GM21723 (cell line): Measurements from ENCODE around the gene DEFB124.
"Not testable (repeated sequence)": the region's sequence is repeated elsewhere in the genome, so short reads cannot be mapped to it uniquely, and the experiment has no call there.

Source experiments
- ATAC-seq: cut with Tn5 transposase; IDR thresholded peaks from one replicate; pipeline ENCODE4 v1.9.1; 2021; ENCODE audit warnings: mild to moderate bottlenecking, moderate library complexity; ENCODE audit not compliant: unreplicated experiment

Gene DEFB124, protein sequence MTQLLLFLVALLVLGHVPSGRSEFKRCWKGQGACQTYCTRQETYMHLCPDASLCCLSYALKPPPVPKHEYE

DNA sequence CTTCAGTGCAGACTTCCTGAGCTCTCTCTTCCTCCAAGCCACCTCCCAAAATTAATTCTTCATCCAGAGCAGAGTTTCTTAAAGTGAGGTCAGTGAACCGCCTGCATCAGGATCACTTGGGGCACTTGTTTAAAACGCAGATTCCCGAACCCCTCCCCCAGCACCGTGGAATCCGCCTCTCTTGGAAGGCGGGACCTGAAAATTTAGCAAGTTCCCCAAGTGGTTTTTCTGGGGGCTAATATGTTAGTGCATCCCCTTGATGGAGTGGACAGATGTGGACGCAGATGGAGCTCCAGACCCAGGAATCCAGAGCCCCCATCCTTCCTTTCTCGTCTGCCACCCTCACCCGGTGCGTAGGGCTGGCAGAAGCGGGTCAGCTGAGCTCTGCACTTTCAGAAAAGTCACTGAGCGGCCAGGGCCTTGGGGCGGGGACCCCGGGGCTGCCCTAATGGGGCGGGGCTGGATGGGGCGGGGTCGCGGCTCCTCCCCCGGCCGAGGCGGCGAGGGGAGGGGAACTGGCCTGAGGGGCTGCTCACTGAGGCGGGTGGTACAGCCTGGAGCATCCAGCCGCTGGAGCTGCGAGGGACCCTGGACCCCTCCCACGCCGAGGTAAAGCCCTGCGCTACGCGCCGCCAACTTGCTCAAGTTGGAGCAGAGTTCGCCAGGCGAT is at the start of gene DEFB124, which contains the start of gene REM1:
DEFB124 (minus strand) TSS at position 370 of the 670 bp plus-strand sequence. CDS start 2,114 bp downstream, outside the sequence.
REM1 (plus strand) TSS at position 531 of the 670 bp plus-strand sequence. CDS start 1,158 bp downstream, outside the sequence.
- no peak for ATAC-seq

DNA sequence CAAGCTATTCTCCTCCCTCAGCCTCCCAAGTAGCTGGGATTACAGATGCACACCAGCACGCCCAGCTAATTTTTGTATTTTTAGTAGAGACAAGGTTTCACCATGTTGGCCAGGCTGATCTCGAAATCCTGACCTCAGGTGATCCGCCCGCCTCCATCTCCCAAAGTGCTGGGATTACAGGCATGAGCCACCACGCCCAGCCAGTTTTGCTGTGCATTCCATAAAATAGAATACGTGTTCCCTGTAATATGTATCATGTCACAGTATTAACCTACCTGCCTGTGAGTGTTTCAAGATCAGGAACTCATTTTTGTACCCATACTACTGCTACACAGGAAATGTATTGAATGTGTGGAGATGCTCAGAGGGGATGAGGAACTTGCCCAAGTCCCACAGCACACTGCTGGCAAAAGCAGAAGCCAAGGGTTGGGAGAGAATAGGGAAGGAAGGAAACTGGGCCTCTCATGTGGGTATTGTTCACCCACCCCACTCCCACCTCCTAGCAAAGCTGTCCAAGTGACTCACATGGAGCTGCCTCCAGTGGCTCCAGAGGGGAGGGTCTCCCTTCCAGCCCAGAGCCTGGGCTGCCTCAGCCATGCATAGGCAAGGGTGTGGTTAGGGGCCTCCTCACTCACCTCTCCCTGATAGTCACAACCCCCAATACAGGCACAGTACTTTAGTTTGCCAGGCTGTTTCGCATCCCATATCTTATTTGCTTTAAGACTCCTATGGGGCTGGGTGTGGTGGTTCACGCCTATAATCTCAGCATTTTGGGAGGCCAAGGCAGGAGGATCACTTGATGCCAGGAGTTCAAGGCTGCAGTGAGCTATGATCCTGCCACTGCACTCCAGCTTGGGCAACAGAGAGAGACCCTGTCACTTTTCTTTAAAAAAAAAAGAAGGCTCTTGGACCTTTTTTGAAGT is 48.7 kb upstream of the DEFB124 start:
- ATAC-seq, result no peak

DNA sequence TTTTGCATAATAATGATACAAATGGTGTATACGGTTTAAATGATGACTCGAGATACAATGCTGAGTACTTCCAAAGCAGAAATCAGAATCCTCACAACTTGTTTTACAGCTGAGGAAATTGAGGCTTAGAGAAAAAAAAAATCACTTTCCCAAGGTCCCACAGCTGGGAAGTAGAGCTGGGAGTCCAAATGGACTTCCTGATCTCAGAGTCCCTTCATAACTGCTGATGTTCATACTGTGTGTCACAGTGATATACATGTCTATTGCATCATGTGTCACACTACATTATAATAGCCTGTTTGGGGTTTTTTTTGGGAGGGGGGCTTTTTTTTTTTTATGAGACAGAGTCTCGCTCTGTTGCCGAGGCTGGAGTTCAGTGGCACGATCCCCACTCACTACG is 47.8 kb upstream of the DEFB124 start:
- ATAC-seq, result no peak

DNA sequence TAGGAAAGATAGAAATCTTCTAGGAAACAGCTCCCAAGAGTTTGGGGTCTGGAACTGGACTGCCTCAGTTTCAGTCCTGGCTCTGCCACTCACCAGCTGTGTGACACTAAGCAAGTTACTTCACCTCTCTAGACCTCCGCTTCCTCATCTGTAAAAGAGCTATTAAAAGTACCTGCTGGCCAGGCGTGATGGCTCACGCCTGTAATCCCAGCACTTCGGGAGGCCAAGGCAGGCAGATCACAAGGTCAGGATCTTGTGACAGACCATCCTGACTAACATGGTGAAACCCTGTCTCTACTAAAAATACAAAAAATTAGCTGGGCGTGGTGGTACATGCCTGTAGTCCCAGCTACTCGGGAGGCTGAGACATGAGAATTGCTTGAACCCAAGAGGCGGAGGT is 46.3 kb upstream of the DEFB124 start:
- ATAC-seq, result not testable (repeated sequence)

DNA sequence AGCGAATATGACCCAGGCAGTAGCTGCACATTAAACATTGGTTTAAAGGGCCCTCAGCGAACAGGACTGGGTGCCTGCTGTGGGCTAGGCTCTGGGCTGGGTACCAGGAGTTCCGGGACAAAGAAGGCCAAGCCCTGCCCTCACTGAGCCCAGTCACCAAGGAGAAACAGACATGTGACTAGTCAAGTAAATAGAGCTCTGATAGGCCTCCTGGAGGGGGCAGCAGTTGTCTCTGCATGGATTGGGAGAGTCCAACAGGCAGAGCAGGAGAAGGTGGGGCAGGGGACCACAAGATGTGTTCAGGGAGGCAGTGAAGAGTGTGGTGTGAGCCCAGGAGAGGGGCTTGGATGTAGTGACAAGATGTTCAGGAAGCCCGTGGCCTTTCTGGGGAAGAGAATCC is 42.4 kb upstream of the DEFB124 start:
- ATAC-seq, result no peak

DNA sequence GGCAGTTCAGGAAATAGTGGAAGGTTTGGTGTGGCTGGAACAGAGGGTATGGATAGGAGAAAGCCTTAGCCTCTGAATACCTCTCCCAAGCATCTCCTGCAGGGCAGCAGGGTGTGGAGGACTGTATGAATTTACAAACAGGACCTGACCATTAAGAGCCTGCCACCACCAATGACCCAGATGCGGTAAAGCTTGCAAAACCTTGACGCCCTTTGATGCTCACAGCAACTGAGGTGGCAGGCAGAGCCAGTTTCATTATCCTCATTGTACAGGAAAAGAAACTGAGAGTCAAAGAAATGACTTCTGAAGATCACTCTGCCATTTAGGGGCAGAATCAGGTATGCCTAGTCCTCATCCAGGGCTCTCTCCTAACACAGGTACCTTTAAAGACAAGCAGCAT is 41.7 kb upstream of the DEFB124 start:
- ATAC-seq, result no peak

DNA sequence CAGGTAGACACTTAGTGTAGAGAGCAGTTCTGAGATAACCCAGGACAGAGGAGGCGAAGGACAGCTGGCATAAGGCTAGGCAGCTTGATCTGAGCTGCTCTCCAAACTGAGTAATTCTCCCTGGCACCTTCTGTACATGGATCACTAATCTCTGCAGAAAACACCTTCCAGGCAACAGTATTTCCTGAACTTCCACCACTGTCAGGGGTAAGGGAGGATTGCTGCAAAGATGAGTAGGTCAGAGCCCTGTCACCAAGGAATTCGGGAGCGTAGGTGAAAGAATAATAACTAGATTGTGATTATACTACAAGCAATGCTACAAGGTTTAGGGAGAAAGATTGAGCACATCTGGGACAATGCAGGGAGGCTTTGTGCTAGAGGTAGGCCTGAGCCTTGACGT is 41.2 kb upstream of the DEFB124 start:
- ATAC-seq, result no peak

DNA sequence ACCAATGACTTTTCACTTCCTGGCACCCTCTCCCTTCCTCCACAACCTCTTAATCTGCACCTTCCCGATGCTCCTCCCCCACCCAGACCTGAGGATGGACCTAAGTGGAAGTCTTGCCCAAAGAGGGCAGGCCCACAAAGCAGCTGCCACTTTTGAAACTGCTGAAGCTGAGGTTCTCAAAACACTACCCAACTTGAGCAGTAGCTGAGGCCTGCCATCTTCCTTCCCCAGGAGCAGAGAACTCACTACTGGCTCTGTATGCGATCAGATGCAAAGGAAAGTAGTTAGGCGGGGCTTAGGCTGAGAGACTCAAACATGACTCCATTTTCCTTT is 40.8 kb upstream of the DEFB124 start:
- ATAC-seq, result no peak

DNA sequence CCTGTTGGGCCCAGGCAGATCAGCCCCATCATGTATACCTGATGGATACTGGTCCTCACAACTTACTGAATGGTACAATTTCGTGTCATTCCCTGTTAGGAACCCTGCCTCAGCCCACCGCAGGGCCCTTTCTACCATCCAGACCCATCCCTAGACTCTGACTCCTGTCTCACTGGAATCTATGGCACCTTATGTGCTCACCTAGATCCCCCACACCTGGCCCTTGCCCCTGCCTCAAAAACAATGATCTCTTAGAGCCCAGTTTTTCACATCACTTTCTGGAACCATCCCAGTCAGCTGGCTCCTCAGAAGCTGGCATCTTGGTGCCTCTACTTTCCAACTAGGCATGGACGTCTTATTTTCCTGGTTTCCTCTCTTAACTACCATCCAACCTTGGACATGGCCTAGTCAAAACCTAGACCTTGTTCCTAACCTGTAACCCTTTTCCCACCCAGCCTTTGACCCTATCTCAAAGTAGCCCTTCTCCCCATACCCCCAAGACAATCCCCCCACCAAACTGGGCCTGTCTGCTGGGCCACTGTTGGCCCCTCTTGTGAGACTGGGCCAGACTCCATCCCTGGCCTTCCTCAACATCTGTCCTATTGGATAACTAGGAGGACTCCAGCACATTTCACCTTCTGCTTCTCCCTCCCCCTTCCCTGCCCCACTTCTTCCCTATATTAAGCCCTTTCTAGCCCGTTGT is 40.3 kb upstream of the DEFB124 start:
- ATAC-seq, result no peak

DNA sequence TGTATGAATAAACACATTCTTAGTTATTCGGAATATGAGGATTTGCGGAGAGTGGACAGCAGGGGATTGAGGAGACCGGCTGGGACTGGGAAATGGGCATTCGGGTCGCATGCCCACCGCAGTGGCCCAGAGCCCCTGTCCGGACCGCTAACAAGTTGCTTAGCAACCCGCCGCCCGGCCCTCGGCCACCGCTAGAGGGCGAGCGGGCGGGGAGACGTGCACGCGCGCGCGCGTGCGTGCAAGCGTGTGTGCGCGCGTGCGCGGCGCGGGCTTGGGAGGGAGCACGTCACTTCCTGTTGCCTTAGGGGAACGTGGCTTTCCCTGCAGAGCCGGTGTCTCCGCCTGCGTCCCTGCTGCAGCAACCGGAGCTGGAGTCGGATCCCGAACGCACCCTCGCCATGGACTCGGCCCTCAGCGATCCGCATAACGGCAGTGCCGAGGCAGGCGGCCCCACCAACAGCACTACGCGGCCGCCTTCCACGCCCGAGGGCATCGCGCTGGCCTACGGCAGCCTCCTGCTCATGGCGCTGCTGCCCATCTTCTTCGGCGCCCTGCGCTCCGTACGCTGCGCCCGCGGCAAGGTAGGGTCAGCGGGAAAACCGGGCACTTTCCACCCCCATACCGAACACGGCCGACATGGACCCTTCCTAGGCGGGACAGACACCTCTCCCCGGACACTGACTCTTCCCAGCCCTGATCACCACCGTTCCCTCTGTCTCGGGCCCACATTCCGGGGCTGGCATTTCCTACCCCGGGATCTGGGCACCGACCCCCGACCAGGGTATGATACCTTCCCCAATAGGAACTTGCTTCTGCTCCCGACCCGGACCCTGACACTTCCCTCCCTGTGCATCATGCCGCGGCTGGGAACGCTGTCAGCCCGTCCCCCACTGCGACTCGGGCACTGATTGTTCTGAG is 39.5 kb upstream of the DEFB124 start, which contains the start of gene HM13:
HM13 (plus strand) TSS at position 289 of the 918 bp plus-strand sequence; CDS start at position 399, 110 bp downstream.
- ATAC-seq, result peak; percentile 89

DNA sequence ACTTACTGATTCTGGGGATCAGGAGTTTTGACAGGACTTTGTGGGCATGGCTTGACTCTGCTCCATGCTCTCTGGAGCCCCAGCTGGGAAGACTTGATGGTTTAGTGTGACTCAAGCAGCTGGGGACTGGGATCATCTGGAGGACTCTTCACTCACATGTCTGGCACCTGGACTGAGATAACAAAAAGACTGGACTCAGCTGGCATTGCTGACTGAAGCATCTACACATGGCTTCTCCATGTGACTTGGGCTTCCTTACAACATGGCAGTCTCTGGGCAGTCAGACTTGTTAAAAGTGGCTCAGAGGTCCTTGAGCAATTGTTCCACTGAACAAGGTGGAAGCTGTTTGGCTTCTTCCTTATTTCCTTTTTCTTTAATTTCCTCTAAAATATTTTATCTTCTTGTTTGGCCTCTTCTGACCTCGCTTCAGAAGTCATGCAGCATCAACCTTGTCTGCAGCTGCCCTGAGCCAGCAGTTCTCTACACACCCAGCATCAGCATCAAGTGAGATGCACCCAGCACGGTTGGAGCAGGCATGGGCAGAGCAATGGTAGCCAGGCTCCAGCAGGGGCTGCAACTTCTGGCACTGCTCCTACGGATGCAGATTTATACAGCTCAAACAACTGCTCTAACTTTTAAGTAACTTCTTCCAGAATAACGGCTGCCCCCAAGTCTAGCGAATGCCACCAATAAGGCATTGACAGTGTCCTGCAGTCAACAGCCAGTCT is 33.8 kb upstream of the DEFB124 start:
- ATAC-seq, result no peak

DNA sequence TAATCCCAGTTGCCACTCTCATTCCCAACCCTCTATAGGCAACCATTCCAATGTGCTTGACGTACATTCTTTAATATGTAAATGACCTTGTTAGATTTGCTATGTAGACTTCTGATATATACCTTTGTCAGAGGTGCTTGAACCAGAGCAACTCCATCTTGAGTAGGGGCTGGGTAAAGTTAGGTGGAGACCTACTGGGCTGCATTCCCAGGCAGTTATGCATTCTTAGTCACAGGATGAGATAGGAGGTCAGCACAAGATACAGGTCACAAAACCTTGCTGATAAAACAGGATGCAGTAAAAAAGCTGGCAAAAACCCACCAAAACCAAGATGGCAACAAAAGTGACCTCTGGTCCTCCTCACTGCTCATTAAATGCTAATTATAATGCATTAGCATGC is 31.0 kb upstream of the DEFB124 start:
- no peak for ATAC-seq

DNA sequence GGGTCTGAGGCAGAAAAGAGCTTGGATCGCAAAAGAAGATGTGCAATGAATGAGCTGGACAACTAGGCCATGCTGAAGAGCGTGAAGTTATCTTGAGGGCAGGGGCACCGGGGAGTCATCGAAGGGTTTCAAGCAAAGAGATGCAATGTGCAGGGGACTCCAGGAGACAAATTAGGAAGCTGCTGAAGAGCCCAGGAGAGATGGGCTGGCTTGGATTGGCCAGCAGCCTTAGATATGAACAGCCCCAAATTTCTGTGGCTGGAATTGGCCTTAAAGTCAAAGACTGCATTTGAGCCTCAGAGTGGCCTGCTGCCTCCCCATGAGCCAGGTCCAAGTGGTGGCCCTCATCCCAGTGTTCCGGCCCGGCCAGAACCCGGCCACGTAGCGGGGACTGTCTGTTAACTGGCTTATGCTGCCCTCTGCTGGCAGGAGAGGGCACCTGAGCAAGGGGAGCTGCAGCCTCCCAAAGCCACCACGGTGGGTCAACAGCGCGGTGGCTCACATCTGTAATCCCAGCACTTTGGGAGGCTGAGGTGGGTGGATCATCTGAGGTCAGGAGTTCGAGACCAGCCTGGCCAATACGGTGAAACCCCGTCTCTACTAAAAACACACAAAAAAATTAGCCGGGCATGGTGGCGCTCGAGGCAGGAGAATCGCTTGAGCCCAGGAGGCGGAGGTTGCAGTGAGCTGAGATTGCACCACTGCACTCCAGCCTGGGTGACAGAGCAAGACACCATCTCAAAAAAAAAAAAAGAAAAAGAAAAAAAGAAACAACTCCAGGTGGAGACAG is 28.2 kb upstream of the DEFB124 start:
- ATAC-seq, result peak; percentile 90

DNA sequence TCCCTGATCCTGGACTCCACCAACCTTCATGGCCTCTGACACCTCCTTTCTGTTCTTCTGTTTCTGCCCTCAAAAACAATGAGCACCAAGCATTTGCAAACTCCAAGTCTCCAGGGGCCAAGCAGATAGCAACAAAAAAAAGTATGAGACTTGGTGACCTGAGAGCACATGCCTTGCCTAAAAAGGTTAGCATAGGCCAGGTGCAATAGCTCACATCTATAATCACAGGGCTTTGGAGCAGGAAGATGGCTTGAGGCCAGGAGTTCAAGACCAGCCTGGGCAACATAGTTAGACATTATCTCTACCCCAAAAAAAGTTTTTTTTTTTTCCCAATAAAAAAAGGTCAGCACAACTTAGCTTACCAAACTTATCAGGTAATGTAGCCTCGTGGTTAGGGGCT is 25.6 kb upstream of the DEFB124 start:
- ATAC-seq, result no peak

DNA sequence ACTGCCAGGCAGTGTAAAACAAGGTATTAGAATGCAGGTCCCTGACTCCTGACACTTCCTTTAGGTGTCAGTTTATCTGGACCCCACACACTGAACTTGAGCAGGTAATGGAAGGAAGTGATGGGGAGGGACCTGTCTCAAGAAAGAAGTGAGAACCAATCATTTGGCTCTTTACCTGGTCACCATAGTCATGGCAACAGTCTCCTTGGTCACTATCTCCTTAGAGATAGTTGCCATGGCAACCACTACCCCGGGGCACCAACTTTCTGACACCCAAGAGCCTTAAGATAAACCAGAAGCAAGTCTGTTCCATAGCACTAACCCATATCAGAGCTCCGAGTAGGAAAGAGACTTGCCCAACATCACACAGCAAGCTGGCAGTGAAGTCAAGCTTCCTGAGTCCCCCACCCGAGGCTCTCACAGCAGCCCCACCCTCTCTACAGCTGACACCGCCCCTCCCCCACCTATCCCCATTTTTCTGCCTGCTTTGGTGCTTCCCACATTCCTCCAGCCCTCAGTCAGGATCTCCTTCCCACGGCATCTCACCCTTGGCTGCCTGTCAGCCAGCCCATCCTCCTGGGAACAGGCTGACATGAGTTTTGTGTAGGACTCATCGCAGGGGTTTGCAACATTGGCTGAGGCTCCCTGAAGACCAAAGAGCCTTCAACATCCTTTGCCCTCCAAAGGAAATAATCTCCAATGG is 23.1 kb upstream of the DEFB124 start:
- ATAC-seq, result no peak

DNA sequence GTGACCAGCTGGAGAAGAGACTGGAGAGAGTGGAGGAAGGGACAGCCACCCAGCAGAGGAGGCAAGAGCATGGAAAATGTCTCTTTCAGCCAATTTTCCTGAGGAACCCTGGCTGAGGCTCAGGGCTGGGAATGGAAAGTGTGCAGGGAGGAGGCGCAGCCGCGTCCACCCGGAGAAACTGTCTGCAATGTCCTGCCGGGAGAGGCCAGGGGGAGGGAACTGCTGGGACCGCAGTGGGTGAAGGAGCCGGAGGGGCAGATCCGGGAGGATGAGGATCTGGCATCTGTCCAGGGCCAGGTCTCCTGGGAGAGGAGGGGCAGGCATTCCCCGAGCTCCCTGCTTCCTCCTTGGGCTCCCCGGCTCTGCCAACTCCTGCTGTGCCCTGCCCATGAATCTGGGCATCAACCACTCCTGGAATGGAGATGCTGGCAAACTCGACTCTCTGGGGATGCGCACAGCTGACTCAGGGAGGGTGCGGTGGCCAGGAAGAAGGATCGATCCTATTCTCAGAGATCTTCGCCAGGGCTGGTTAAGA is 21.9 kb upstream of the DEFB124 start:
- no peak for ATAC-seq

DNA sequence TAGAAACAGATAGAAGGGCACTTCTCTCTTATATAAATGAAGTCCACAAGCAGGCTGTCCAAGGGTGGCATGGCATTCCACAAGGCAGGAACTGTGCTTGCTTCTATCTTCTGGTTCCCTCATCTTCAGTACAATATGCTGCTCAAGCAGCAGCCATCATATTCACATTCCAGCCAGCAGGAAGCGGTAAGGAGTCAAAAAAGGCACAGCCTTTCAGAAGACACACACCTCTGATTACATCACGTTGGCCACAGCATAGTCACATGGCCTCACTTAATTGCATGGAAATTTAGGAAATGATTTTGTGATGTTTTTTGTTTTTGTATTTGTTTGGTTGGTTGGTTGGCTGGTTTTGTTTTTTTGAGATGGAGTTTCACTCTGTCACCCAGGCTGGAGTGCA is 19.2 kb upstream of the DEFB124 start:
- no peak for ATAC-seq

DNA sequence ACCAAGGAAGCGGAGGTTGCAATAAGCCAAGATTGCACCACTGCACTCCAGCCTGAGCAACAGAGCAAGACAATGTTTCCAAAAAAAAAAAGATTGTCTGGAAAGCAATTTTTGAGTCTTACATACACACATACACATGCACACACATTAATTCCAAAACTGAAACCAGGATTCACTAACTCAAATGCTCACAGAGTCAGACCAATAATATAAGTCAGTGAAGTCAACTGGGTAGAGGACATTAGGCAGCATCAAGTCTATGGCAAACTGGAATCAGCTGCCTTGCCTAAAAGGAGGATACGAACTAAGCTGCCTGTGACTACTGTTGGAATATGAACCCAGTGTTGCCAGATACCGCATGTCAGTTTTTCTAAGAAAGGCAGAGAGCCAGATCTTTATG is 15.8 kb upstream of the DEFB124 start:
- no peak for ATAC-seq
